WTC11 (cell line): Measurements from ENCODE around the gene COPZ1. TPM values are rescaled to one million over a fixed set of nuclear protein-coding genes. Genes with fewer than 3 reads are reported as not detected.

ENCODE experiments used
- ATAC-seq: fragments of 200-7000 bp; cut with Tn5 transposase; 2 replicates; pipeline ENCODE4 v1.10.0; 2021; ENCODE audit warnings: mild to moderate bottlenecking, moderate library complexity
- CTCF ChIA-PET: fragments of 300-600 bp; sonication (Branson Sonifier 250); formaldehyde crosslinking; loops from one replicate; lab custom pipeline; 2021; ENCODE audit warnings: antibody characterized with exemption; lab: Charles Lee
- POLR2A ChIA-PET: fragments of 350-600 bp; sonication (Branson Sonifier 250); formaldehyde crosslinking; loops from one replicate; lab custom pipeline; 2021; ENCODE audit warnings: antibody characterized with exemption; lab: Charles Lee
- DNase-seq: peaks from one replicate; pipeline ENCODE4 v3.0.0; 2021; ENCODE audit warnings: low spot score
- H3K27ac Mint-ChIP-seq: 2 replicates; pipeline ENCODE4 v1.8.0; 2021; ENCODE audit warnings: mixed read lengths
- H3K27me3 Mint-ChIP-seq: 2 replicates; pipeline ENCODE4 v1.8.0; 2021; ENCODE audit warnings: low read depth, mild to moderate bottlenecking, moderate library complexity, mixed read lengths
- H3K36me3 Mint-ChIP-seq: 2 replicates; pipeline ENCODE4 v1.8.0; 2021; ENCODE audit warnings: mixed read lengths
- H3K4me1 Mint-ChIP-seq: 2 replicates; pipeline ENCODE4 v1.8.0; 2022; ENCODE audit warnings: mixed read lengths
- H3K4me3 Mint-ChIP-seq: 2 replicates; pipeline ENCODE4 v1.8.0; 2021; ENCODE audit warnings: mild to moderate bottlenecking, moderate library complexity, mixed read lengths
- H3K9me3 Mint-ChIP-seq: 2 replicates; pipeline ENCODE4 v1.8.0; 2021; ENCODE audit warnings: mixed read lengths
- CREM ChIP-seq: sonication (generic); formaldehyde crosslinking; IDR thresholded peaks from 2 replicates; pipeline ENCODE4 v1.8.1; 2022; ENCODE audit warnings: mild to moderate bottlenecking, missing genetic modification reagents, moderate library complexity
- EMX1 ChIP-seq: fragments of 250-450 bp; sonication (Bioruptor Pico); IDR thresholded peaks from 2 replicates; pipeline ENCODE4 v1.8.0; 2021; ENCODE audit warnings: mild to moderate bottlenecking
- ESRRA ChIP-seq: sonication (generic); formaldehyde crosslinking; IDR thresholded peaks from 2 replicates; pipeline ENCODE4 v1.8.1; 2022; ENCODE audit warnings: mild to moderate bottlenecking, missing genetic modification reagents, borderline replicate concordance
- GABPB1 ChIP-seq: sonication (generic); formaldehyde crosslinking; IDR thresholded peaks from 2 replicates; pipeline ENCODE4 v1.8.1; 2023; ENCODE audit warnings: mild to moderate bottlenecking, missing genetic modification reagents
- MXD4 ChIP-seq: fragments of 250-450 bp; sonication (Bioruptor Pico); IDR thresholded peaks from 2 replicates; pipeline ENCODE4 v1.8.0; 2021; ENCODE audit warnings: mild to moderate bottlenecking, moderate library complexity, borderline replicate concordance
- MYBL2 ChIP-seq: sonication (generic); formaldehyde crosslinking; IDR thresholded peaks from 2 replicates; pipeline ENCODE4 v1.8.1; 2023; ENCODE audit warnings: mild to moderate bottlenecking, moderate library complexity, missing genetic modification reagents
- NR2C2 ChIP-seq: sonication (generic); formaldehyde crosslinking; IDR thresholded peaks from 2 replicates; pipeline ENCODE4 v1.8.0; 2022; ENCODE audit warnings: mild to moderate bottlenecking, missing genetic modification reagents
- OVOL2 ChIP-seq: fragments of 250-450 bp; sonication (Bioruptor Pico); IDR thresholded peaks from 2 replicates; pipeline ENCODE4 v1.9.0; 2021; ENCODE audit warnings: mild to moderate bottlenecking, borderline replicate concordance
- PRRX2 ChIP-seq: fragments of 250-450 bp; sonication (Bioruptor Pico); IDR thresholded peaks from 2 replicates; pipeline ENCODE4 v1.8.0; 2021; ENCODE audit warnings: mild to moderate bottlenecking
- RELA ChIP-seq: sonication (generic); formaldehyde crosslinking; IDR thresholded peaks from 2 replicates; pipeline ENCODE4 v1.8.1; 2022; ENCODE audit warnings: missing genetic modification reagents, mild to moderate bottlenecking, borderline replicate concordance
- SMAD3 ChIP-seq: sonication (generic); formaldehyde crosslinking; IDR thresholded peaks from 2 replicates; pipeline ENCODE4 v1.8.0; 2022; ENCODE audit warnings: missing genetic modification reagents, mild to moderate bottlenecking, borderline replicate concordance
- ZBTB21 ChIP-seq: sonication (generic); formaldehyde crosslinking; IDR thresholded peaks from 2 replicates; pipeline ENCODE4 v1.8.1; 2023; ENCODE audit warnings: mild to moderate bottlenecking, missing genetic modification reagents, borderline replicate concordance
- ZNF416 ChIP-seq: fragments of 250-450 bp; sonication (Bioruptor Pico); IDR thresholded peaks from 2 replicates; pipeline ENCODE4 v1.9.0; 2021; ENCODE audit warnings: mild to moderate bottlenecking, inconsistent platforms
- total RNA-seq: library from RNA; stranded (reverse); gene quantifications from 3 replicates; pipeline ENCODE4 v1.2.3, GENCODE V29; 2021
- TF ChIP-seq, protein P1 (sequence below): fragments of 250-450 bp; sonication (Bioruptor Pico); IDR thresholded peaks from 2 replicates; pipeline ENCODE4 v2.1.2; 2022; ENCODE audit warnings: mild to moderate bottlenecking, moderate library complexity
- TF ChIP-seq, protein P2 (sequence below): sonication (generic); formaldehyde crosslinking; IDR thresholded peaks from 2 replicates; pipeline ENCODE4 v1.8.1; 2022; ENCODE audit warnings: missing genetic modification reagents, borderline replicate concordance
- TF ChIP-seq, protein P3 (sequence below): sonication (generic); formaldehyde crosslinking; IDR thresholded peaks from 2 replicates; pipeline ENCODE4 v1.8.1; 2022; ENCODE audit warnings: low read depth, missing genetic modification reagents, borderline replicate concordance
- TF ChIP-seq, protein P4 (sequence below): sonication (generic); formaldehyde crosslinking; IDR thresholded peaks from 2 replicates; pipeline ENCODE4 v1.8.1; 2022; ENCODE audit warnings: mild to moderate bottlenecking, missing genetic modification reagents, moderate library complexity, borderline replicate concordance
- TF ChIP-seq, protein P5 (sequence below): sonication (generic); formaldehyde crosslinking; IDR thresholded peaks from 2 replicates; pipeline ENCODE4 v1.8.1; 2022; ENCODE audit warnings: mild to moderate bottlenecking, moderate library complexity, missing genetic modification reagents
- TF ChIP-seq, protein P6 (sequence below): sonication (generic); formaldehyde crosslinking; IDR thresholded peaks from 2 replicates; pipeline ENCODE4 v1.8.0; 2023; ENCODE audit warnings: mild to moderate bottlenecking, missing genetic modification reagents

The COPZ1 gene
- total RNA-seq, 1 experiment from 2014 or later = 98.2 TPM

DNA sequence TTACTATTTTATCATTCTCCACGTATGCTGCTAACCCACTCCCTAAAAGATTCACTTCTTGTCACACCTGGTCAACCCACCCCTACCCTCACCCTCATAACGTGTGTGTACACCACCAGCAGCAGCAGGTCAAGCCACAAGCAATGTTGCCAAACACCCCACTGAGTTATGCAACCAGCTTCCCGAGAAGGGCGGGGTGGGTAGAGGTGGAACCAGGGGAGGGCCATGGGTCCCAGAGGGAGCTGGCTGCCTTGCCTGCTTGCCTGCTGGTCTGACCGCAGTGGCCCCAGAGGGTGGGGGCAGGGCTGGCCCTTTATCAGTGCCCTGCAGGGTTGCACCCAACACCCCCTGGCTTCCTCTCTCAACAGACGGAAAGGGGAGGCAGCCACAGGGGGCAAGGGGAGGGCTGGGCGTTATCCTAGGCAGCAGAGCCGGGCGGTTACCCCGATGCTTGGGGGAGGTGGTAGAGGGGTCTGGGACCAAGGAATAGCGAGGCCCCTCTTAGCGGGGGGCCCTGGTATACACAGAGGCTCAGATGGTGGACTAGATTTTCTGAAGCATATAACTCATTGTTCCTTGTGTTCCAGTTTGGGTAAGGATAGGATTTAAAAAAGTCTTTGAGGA, 20.6 kb upstream of the COPZ1 start (continued):
- TF ChIP-seq NR2C2 (CRISPR knock-in tag) (no peak), ZNF416 (CRISPR knock-in tag) (no peak), MXD4 (CRISPR knock-in tag) (no peak), MYBL2 (CRISPR knock-in tag) (no peak), CREM (CRISPR knock-in tag) (no peak), EMX1 (CRISPR knock-in tag) (no peak), OVOL2 (CRISPR knock-in tag) (no peak), GABPB1 (CRISPR knock-in tag) (peak; percentile 76; the same call in 1 of the 2 replicates), PRRX2 (CRISPR knock-in tag) (no peak), ESRRA (CRISPR knock-in tag) (no peak), RELA (CRISPR knock-in tag) (no peak), SMAD3 (CRISPR knock-in tag) (0 out of 2 replicates have a peak, but pooled peaks have one; percentile 29)
- TF ChIP-seq, protein P1, sequence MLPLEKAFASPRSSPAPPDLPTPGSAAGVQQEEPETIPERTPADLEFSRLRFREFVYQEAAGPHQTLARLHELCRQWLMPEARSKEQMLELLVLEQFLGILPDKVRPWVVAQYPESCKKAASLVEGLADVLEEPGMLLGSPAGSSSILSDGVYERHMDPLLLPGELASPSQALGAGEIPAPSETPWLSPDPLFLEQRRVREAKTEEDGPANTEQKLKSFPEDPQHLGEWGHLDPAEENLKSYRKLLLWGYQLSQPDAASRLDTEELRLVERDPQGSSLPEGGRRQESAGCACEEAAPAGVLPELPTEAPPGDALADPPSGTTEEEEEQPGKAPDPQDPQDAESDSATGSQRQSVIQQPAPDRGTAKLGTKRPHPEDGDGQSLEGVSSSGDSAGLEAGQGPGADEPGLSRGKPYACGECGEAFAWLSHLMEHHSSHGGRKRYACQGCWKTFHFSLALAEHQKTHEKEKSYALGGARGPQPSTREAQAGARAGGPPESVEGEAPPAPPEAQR = no peak
- TF ChIP-seq, protein P2, sequence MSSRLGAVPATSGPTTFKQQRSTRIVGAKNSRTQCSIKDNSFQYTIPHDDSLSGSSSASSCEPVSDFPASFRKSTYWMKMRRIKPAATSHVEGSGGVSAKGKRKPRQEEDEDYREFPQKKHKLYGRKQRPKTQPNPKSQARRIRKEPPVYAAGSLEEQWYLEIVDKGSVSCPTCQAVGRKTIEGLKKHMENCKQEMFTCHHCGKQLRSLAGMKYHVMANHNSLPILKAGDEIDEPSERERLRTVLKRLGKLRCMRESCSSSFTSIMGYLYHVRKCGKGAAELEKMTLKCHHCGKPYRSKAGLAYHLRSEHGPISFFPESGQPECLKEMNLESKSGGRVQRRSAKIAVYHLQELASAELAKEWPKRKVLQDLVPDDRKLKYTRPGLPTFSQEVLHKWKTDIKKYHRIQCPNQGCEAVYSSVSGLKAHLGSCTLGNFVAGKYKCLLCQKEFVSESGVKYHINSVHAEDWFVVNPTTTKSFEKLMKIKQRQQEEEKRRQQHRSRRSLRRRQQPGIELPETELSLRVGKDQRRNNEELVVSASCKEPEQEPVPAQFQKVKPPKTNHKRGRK (CRISPR knock-in tag) = no peak
- TF ChIP-seq, protein P3, sequence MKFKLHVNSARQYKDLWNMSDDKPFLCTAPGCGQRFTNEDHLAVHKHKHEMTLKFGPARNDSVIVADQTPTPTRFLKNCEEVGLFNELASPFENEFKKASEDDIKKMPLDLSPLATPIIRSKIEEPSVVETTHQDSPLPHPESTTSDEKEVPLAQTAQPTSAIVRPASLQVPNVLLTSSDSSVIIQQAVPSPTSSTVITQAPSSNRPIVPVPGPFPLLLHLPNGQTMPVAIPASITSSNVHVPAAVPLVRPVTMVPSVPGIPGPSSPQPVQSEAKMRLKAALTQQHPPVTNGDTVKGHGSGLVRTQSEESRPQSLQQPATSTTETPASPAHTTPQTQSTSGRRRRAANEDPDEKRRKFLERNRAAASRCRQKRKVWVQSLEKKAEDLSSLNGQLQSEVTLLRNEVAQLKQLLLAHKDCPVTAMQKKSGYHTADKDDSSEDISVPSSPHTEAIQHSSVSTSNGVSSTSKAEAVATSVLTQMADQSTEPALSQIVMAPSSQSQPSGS (CRISPR knock-in tag) = no peak

DNA sequence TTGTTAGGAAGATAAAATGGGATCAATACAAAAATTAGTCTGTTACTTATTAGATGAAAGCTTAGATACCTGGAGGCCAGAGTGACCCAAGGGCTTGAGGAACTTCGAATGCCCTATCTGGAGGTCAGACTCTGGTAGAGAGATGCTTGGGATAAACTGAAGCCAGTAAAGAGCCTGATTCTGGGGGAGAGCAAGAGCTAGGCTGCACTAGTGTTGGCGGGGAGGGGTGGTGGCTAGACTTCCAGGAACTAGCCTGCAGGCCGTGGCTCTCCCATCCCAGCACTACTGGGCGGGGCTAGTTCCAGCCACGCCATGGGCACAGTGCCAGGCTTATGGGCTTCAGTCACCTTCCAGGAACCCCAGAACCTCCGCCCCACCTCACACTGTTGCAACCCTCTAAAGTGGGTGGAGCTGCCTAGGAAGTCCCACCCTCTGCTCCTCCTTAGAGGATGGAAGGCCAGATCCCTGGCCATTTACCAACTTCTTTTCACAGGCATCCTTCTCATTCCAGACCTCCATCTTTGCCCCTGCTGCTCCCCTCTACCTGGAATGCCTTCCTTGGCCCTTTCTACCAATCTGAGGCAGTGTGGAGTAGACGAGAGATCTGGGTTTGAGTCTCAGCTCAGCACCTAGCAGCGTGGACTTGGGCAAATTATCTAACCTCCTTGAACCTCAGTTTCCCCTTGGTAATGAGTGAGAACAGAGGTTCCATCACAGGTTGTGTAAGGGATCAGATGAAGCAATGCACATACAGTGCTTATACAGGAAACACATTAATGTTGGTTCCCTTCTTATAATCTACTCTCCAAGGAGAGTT, 17.8 kb upstream of the COPZ1 start:
- no peaks in the 10 kb centered on the region for H3K9me3 Mint-ChIP-seq
- H3K36me3 Mint-ChIP-seq = no peaks in the 10 kb centered on the region
- ChIA-PET CTCF (interaction anchor here (0.5 to 4.4 kb wide), 10 partner anchors 8 to 72 kb away, joined by 3 to 41 read pairs (median 6); partner anchors contain the start of gene COPZ1), POLR2A (interaction anchor here (0.6 to 1.4 kb wide), 3 partner anchors 10 to 20 kb away, joined by 3 to 7 read pairs (median 3); no protein-coding TSS in a partner anchor)
- TF ChIP-seq, protein P4, sequence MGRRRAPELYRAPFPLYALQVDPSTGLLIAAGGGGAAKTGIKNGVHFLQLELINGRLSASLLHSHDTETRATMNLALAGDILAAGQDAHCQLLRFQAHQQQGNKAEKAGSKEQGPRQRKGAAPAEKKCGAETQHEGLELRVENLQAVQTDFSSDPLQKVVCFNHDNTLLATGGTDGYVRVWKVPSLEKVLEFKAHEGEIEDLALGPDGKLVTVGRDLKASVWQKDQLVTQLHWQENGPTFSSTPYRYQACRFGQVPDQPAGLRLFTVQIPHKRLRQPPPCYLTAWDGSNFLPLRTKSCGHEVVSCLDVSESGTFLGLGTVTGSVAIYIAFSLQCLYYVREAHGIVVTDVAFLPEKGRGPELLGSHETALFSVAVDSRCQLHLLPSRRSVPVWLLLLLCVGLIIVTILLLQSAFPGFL (CRISPR knock-in tag) = no peak
- TF ChIP-seq SMAD3 (CRISPR knock-in tag) (no peak), RELA (CRISPR knock-in tag) (no peak), ZBTB21 (CRISPR knock-in tag) (no peak)
- TF ChIP-seq, protein P5, sequence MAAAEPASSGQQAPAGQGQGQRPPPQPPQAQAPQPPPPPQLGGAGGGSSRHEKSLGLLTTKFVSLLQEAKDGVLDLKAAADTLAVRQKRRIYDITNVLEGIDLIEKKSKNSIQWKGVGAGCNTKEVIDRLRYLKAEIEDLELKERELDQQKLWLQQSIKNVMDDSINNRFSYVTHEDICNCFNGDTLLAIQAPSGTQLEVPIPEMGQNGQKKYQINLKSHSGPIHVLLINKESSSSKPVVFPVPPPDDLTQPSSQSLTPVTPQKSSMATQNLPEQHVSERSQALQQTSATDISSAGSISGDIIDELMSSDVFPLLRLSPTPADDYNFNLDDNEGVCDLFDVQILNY = no peak
- TF ChIP-seq, protein P6, sequence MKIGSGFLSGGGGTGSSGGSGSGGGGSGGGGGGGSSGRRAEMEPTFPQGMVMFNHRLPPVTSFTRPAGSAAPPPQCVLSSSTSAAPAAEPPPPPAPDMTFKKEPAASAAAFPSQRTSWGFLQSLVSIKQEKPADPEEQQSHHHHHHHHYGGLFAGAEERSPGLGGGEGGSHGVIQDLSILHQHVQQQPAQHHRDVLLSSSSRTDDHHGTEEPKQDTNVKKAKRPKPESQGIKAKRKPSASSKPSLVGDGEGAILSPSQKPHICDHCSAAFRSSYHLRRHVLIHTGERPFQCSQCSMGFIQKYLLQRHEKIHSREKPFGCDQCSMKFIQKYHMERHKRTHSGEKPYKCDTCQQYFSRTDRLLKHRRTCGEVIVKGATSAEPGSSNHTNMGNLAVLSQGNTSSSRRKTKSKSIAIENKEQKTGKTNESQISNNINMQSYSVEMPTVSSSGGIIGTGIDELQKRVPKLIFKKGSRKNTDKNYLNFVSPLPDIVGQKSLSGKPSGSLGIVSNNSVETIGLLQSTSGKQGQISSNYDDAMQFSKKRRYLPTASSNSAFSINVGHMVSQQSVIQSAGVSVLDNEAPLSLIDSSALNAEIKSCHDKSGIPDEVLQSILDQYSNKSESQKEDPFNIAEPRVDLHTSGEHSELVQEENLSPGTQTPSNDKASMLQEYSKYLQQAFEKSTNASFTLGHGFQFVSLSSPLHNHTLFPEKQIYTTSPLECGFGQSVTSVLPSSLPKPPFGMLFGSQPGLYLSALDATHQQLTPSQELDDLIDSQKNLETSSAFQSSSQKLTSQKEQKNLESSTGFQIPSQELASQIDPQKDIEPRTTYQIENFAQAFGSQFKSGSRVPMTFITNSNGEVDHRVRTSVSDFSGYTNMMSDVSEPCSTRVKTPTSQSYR = no peak
- H3K27me3 Mint-ChIP-seq = no peaks in the 10 kb centered on the region
- DNase-seq (peak; percentile 45), ATAC-seq (peak; percentile 84)
- H3K4me1 Mint-ChIP-seq = peaks cover 31% of the 10 kb centered on the region
- no peak overlapping the region for H3K4me3 Mint-ChIP-seq
- no peak overlapping the region for H3K27ac Mint-ChIP-seq
